IMR-90 (cell line): ENCODE data around the gene HBD. TPM values are rescaled to one million over a fixed set of nuclear protein-coding genes. Genes with fewer than 3 reads are reported as not detected.

Source experiments
- ATAC-seq: fragments of 200-7000 bp; cut with Tn5 transposase; 2 replicates; pipeline ENCODE4 v1.9.1; 2020; ENCODE audit warnings: low read depth, mild to moderate bottlenecking, moderate library complexity
- BruUV-seq: library from RNA; stranded (reverse); fragments of 400-500 nt; replicated peaks from 2 replicates; lab custom pipeline; 2021; lab: Mats Ljungman, UMichigan
- CTCF ChIA-PET: fragments of 300-600 bp; formaldehyde crosslinking; extraction: SDS; loops from one replicate; lab custom pipeline; 2021; ENCODE audit warnings: antibody characterized with exemption; lab: Yijun Ruan, JAX
- POLR2A ChIA-PET: fragments of 300-600 bp; sonication (Branson Sonifier 250); formaldehyde crosslinking; loops from one replicate; lab custom pipeline; 2022; ENCODE audit warnings: antibody characterized with exemption; ENCODE audit not compliant: unreplicated experiment; lab: Charles Lee
- DNase-seq: peaks from one replicate; pipeline ENCODE4 v3.0.0; 2013
- H2AFZ ChIP-seq: replicated peaks from 2 replicates; pipeline ENCODE3; 2013; ENCODE audit warnings: low read length, mild to moderate bottlenecking; ENCODE audit not compliant: poor library complexity
- H2AK5ac ChIP-seq: 2 replicates; pipeline ENCODE4 v1.6.1; 2013; ENCODE audit warnings: low read depth, low read length, inconsistent platforms
- H2AK9ac ChIP-seq: replicated peaks from 2 replicates; pipeline ENCODE3; 2013; ENCODE audit warnings: mild to moderate bottlenecking, low read depth, low read length, moderate library complexity; ENCODE audit not compliant: poor library complexity
- H2BK120ac ChIP-seq: 2 replicates; pipeline ENCODE4 v1.6.1; 2013; ENCODE audit warnings: low read depth, low read length, inconsistent platforms
- H2BK15ac ChIP-seq: 3 replicates; pipeline ENCODE4 v1.6.1; 2013; ENCODE audit warnings: low read depth, low read length, inconsistent platforms
- H2BK20ac ChIP-seq: 2 replicates; pipeline ENCODE4 v1.6.1; 2013; ENCODE audit warnings: low read depth, mild to moderate bottlenecking, inconsistent platforms, low read length, moderate library complexity
- H2BK5ac ChIP-seq: 2 replicates; pipeline ENCODE4 v1.6.1; 2013; ENCODE audit warnings: mild to moderate bottlenecking, low read depth, low read length, inconsistent platforms; ENCODE audit not compliant: poor library complexity, severe bottlenecking
- H3K14ac ChIP-seq: replicated peaks from 2 replicates; pipeline ENCODE4 v1.6.1; 2013; ENCODE audit warnings: low read depth, low read length, inconsistent platforms
- H3K18ac ChIP-seq: 2 replicates; pipeline ENCODE4 v1.6.1; 2013; ENCODE audit warnings: low read depth, low read length, control low read depth
- H3K23ac ChIP-seq: 2 replicates; pipeline ENCODE4 v1.6.1; 2013; ENCODE audit warnings: low read depth, low read length, inconsistent platforms
- H3K27ac ChIP-seq: 2 replicates; pipeline ENCODE4 v1.5.1; 2013; ENCODE audit warnings: mild to moderate bottlenecking, control low read depth, low read length; ENCODE audit not compliant: insufficient read depth
- H3K27me3 ChIP-seq: 2 replicates; pipeline ENCODE4 v1.6.1; 2013; ENCODE audit warnings: low read length; ENCODE audit not compliant: control insufficient read depth, insufficient read depth
- H3K36me3 ChIP-seq: 2 replicates; pipeline ENCODE4 v1.6.1; 2013; ENCODE audit warnings: low read length, mixed read lengths; ENCODE audit not compliant: control insufficient read depth, insufficient read depth
- H3K4ac ChIP-seq: 2 replicates; pipeline ENCODE4 v1.6.1; 2013; ENCODE audit warnings: low read depth, low read length, inconsistent platforms
- H3K4me1 ChIP-seq: 2 replicates; pipeline ENCODE4 v1.6.1; 2013; ENCODE audit warnings: low read length, mixed read lengths; ENCODE audit not compliant: control insufficient read depth, insufficient read depth
- H3K4me2 ChIP-seq: 2 replicates; pipeline ENCODE4 v1.6.1; 2013; ENCODE audit warnings: low read depth, mild to moderate bottlenecking, control low read depth, low read length, moderate library complexity
- H3K4me3 ChIP-seq: 2 replicates; pipeline ENCODE4 v1.5.1; 2013; ENCODE audit warnings: low read depth, mild to moderate bottlenecking, control low read depth, low read length, moderate library complexity; ENCODE audit not compliant: insufficient read depth
- H3K56ac ChIP-seq: 2 replicates; pipeline ENCODE4 v1.6.1; 2013; ENCODE audit warnings: low read length, inconsistent platforms; ENCODE audit not compliant: insufficient read depth; ENCODE audit errors: extremely low read depth
- H3K79me1 ChIP-seq, 2 experiments: 2 replicates each; pipeline ENCODE4 v1.6.1; 2013; ENCODE audit warnings: low read length in 2 of 2, inconsistent platforms in 1 of 2, low read depth in 1 of 2
- H3K9ac ChIP-seq: 2 replicates; pipeline ENCODE4 v1.6.1; 2013; ENCODE audit warnings: low read depth, low read length, control low read depth
- H3K9me1 ChIP-seq: 2 replicates; pipeline ENCODE4 v1.6.1; 2013; ENCODE audit warnings: low read length, inconsistent platforms; ENCODE audit not compliant: insufficient read depth
- H3K9me3 ChIP-seq: 2 replicates; pipeline ENCODE4 v1.6.1; 2013; ENCODE audit warnings: low read length; ENCODE audit not compliant: control insufficient read depth, insufficient read depth
- H4K20me1 ChIP-seq: 2 replicates; pipeline ENCODE4 v1.6.1; 2013; ENCODE audit warnings: low read length, inconsistent platforms; ENCODE audit not compliant: insufficient read depth
- H4K5ac ChIP-seq: 2 replicates; pipeline ENCODE4 v1.6.1; 2013; ENCODE audit warnings: mild to moderate bottlenecking, low read depth, low read length, control low read depth
- H4K8ac ChIP-seq, 2 experiments: 2 replicates each; pipeline ENCODE4 v1.6.1; 2013; ENCODE audit warnings: low read depth in 2 of 2, low read length in 2 of 2, control low read depth in 1 of 2, inconsistent platforms in 1 of 2
- H4K91ac ChIP-seq: 2 replicates; pipeline ENCODE4 v1.6.1; 2013; ENCODE audit warnings: low read depth, low read length, inconsistent platforms; ENCODE audit not compliant: insufficient read depth
- BHLHE40 ChIP-seq: fragments of 150-350 bp; IDR thresholded peaks from 2 replicates; pipeline ENCODE4 v1.6.1; 2016; ENCODE audit warnings: mild to moderate bottlenecking, low read depth, low read length
- CEBPB ChIP-seq: IDR thresholded peaks from 2 replicates; pipeline ENCODE4 v1.6.1; 2012; ENCODE audit warnings: low read depth, low read length, improper control_type of control experiment
- CHD1 ChIP-seq: IDR thresholded peaks from 2 replicates; pipeline ENCODE4 v1.6.1; 2012; ENCODE audit warnings: low read depth, low read length, improper control_type of control experiment
- CTCF ChIP-seq: conservative IDR thresholded peaks from 2 replicates; pipeline ENCODE4 v1.5.1; 2012; ENCODE audit warnings: mild to moderate bottlenecking, low read depth, low read length, improper control_type of control experiment
- ELK1 ChIP-seq: fragments of 150-350 bp; IDR thresholded peaks from 2 replicates; pipeline ENCODE4 v1.6.1; 2016; ENCODE audit warnings: low read depth, mild to moderate bottlenecking, low read length, moderate library complexity, borderline replicate concordance
- FOS ChIP-seq: fragments of 150-350 bp; IDR thresholded peaks from 2 replicates; pipeline ENCODE4 v1.6.1; 2016; ENCODE audit warnings: low read depth, low read length
- MAFK ChIP-seq: IDR thresholded peaks from 2 replicates; pipeline ENCODE4 v1.6.1; 2012; ENCODE audit warnings: low read depth, low read length, improper control_type of control experiment
- MAZ ChIP-seq: IDR thresholded peaks from 2 replicates; pipeline ENCODE4 v1.6.1; 2012; ENCODE audit warnings: low read depth, mild to moderate bottlenecking, low read length, improper control_type of control experiment, moderate library complexity, borderline replicate concordance
- MXI1 ChIP-seq: IDR thresholded peaks from 2 replicates; pipeline ENCODE4 v1.6.1; 2012; ENCODE audit warnings: low read depth, mild to moderate bottlenecking, low read length, moderate library complexity, borderline replicate concordance
- NFE2L2 ChIP-seq: fragments of 150-350 bp; IDR thresholded peaks from 2 replicates; pipeline ENCODE4 v1.6.1; 2016; ENCODE audit warnings: low read depth, mild to moderate bottlenecking, low read length
- POLR2A ChIP-seq: IDR thresholded peaks from 2 replicates; pipeline ENCODE4 v1.6.1; 2012; ENCODE audit warnings: mild to moderate bottlenecking, low read depth, low read length
- RAD21 ChIP-seq: IDR thresholded peaks from 2 replicates; pipeline ENCODE4 v1.6.1; 2012; ENCODE audit warnings: low read length, improper control_type of control experiment
- RCOR1 ChIP-seq: IDR thresholded peaks from 2 replicates; pipeline ENCODE4 v1.6.1; 2012; ENCODE audit warnings: mild to moderate bottlenecking, low read length, improper control_type of control experiment; ENCODE audit not compliant: insufficient replicate concordance
- RFX5 ChIP-seq: IDR thresholded peaks from 2 replicates; pipeline ENCODE4 v1.8.0; 2012; ENCODE audit warnings: low read depth, mild to moderate bottlenecking, low read length, moderate library complexity
- SMC3 ChIP-seq: fragments of 150-350 bp; IDR thresholded peaks from 2 replicates; pipeline ENCODE4 v1.6.1; 2016; ENCODE audit warnings: low read depth, mild to moderate bottlenecking, antibody characterized with exemption, low read length, moderate library complexity
- USF2 ChIP-seq: fragments of 150-350 bp; IDR thresholded peaks from 2 replicates; pipeline ENCODE4 v1.6.1; 2017; ENCODE audit warnings: mild to moderate bottlenecking, antibody characterized with exemption, low read length, low read depth
- WGBS, 2 experiments: methylation state at CpG; one replicate each; pipeline versions ENCODE4 v1.1.5 to v1.1.7; 2013; ENCODE audit warnings: missing lambda C conversion rate in 2 of 2; ENCODE audit not compliant: insufficient read length in 1 of 2; ENCODE audit errors: extremely low coverage in 2 of 2; 5-methylcytosine and 5-hydroxymethylcytosine counted together
- dilution Hi-C: fragments of 300-500 bp; cut with HindIII; formaldehyde crosslinking; loops from one replicate; pipeline ENCODE4 v1.14.3; 2018; ENCODE audit warnings: low sequenced_read_pairs; ENCODE audit not compliant: unreplicated experiment
- in situ Hi-C: fragments of 300-500 bp; cut with MboI; formaldehyde crosslinking; loops from 3 replicates; pipeline ENCODE4 v1.14.3; 2019; ENCODE audit warnings: low sequenced_read_pairs, inconsistent platforms, mixed read lengths
- intact Hi-C: fragments of 100-400 bp; cut with micrococcal nuclease; formaldehyde crosslinking; loops from 2 replicates; pipeline ENCODE4 v1.10.0; 2022
- polyA plus RNA-seq, 3 experiments: library from polyadenylated mRNA; depleted of rRNA; stranded (reverse); fragments of >200 nt; gene quantifications; 2 replicates each; pipeline ENCODE4 v1.2.3, GENCODE V29; 2012; ENCODE audit warnings: low replicate concordance in 1 of 3
- total RNA-seq: library from RNA; depleted of rRNA; stranded (reverse); fragments of >200 nt; gene quantifications from 2 replicates; pipeline ENCODE4 v1.2.3, GENCODE V29; 2012

The HBD gene
- total and polyA plus RNA-seq, 2 of the 4 experiments (the other 2 are of a cell fraction): 6.3 to 12.0 TPM

GRCh38 chr11:5240056-5240455 is 5.8 kb upstream of the HBD start:
- TF ChIP-seq CTCF (no peak), ELK1 (no peak), USF2 (no peak), NFE2L2 (no peak), CHD1 (no peak), MAZ (no peak), RAD21 (no peak), SMC3 (no peak), POLR2A (no peak), FOS (no peak), BHLHE40 (no peak), CEBPB (no peak), MAFK (no peak), MXI1 (no peak), RCOR1 (no peak), RFX5 (no peak)
- ChIA-PET CTCF (no interaction called here), POLR2A (no interaction called here)
- Histone ChIP-seq H3K79me1 (no peaks in the 10 kb centered on the region), H2BK15ac (no peak overlapping the region; the same call in 2 of the 3 replicates), H3K4me1 (peaks cover 2% of the 10 kb centered on the region; the same call in 1 of the 2 replicates), H3K27ac (no peak overlapping the region), H4K8ac (no peak overlapping the region), H2AK9ac (no peak overlapping the region), H2BK5ac (no peak overlapping the region), H4K20me1 (no peaks in the 10 kb centered on the region), H2AFZ (no peak overlapping the region), H2BK120ac (no peak overlapping the region), H4K5ac (no peak overlapping the region), H3K9me1 (peaks cover 5% of the 10 kb centered on the region; the same call in 1 of the 2 replicates), H3K27me3 (no peaks in the 10 kb centered on the region), H3K4me3 (no peak overlapping the region), H3K18ac (no peak overlapping the region), H3K56ac (no peak overlapping the region), H3K9ac (no peak overlapping the region), H3K23ac (no peak overlapping the region), H3K14ac (no peak overlapping the region), H3K4me2 (no peak overlapping the region), H2BK20ac (no peak overlapping the region), H2AK5ac (no peak overlapping the region), H3K36me3 (no peaks in the 10 kb centered on the region), H3K4ac (no peak overlapping the region), H3K9me3 (no peaks in the 10 kb centered on the region), H4K91ac (no peak overlapping the region)
- dilution Hi-C loops: no loop called here
- no TSS peak for BruUV-seq
- WGBS, 2 experiments: no CpG with 5 or more reads among the region's 1 CpG
- in situ Hi-C loops: no loop called here
- no peak for DNase-seq
- ATAC-seq: no peak
- intact Hi-C loops: no loop called here
